SK-N-DZ (cell line): Measurements from ENCODE around the gene XRCC2.
"Not testable (repeated sequence)": the region's sequence is repeated elsewhere in the genome, so short reads cannot be mapped to it uniquely, and the experiment has no call there.

ENCODE experiments used
- DNase-seq: peaks from one replicate; pipeline ENCODE4 v3.0.0-alpha.2; 2015; ENCODE audit warnings: low spot score

Gene XRCC2

DNA sequence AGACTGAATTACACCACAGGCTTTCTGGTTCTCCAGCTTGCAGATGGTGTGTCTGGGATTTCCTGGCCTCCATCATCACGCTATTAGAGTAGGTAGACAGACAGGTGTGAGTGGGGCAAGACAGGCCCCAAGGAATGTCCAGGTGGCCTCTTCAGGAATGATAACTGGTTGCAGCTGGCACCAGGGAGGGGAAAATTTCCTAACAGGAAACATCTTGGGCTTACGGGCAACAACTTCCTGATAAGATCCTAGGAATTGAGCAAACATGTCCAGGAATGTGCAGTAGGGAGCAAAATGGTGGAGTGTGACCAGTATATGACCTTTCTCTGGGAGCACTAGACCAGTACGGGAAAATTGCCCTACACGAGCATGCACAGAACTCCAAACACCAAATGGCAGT lies 11.3 kb downstream of the XRCC2 start:
- peak; percentile 10 for DNase-seq

DNA sequence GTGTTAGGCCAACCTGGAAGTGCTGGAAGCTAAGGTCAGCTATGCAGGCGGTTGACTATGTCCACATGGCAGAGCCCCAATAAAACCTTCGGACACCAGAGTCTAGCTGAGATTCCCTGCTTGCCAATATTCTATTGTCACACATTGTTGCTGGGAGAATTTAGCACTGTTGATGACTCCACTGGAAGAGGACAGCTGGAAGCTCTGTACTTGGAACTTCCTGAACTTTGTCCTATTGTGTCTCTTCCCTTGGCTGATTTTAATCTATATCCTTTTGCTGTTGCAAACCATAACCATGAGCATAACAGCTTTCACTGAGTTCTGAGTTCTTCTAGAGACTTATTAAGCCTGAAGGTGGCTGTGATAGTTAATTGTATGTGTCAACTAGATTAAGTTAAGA lies 12.0 kb downstream of the XRCC2 start:
- DNase-seq: no peak

DNA sequence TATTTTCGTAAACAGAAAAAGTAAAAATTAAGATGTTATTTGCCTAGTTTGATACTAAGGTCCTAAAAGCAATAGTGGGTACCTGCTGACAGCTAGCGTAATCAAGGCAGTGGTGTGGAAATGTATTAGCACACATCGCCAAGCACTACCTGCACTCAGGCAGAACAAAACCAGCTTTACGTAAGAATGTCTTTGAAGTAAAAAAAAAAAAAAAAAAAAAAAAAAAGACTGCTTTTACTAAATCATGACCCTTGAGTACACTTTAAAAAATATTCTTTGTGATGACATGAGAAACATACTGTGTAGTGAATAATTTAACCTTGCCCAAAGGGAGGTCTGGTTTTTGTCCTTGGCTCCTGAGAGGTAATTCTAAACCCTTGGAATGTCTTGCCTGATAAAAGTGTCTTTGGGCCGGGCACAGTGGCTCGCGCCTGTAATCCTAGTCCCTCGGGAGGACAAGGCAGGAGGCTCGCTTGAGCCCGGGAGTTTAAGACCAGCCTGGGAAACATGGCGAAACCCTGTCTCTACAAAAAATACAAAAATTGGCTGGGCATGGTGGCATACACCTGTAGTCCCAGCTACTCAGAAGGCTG lies 12.7 kb downstream of the XRCC2 start:
- DNase-seq: no peak

DNA sequence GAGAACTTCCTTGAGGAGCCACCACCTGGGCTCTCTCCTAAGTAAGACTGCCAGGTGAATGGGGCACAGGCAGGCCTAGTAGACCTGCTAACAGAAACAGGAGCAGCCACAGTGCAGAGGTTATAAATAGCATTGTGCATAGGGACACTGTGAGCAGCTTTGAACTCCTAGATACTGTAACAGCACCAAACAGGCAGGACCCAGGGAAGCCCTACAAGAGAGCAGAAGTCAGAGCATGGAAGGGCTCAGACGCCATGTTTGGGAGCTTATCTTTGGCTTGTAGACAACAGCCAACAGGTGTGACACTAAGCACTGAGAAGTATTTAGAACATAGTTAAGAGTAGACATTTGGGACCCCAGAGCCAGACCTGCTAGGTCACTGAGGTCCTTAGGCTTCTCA lies 14.5 kb downstream of the XRCC2 start:
- no peak for DNase-seq

DNA sequence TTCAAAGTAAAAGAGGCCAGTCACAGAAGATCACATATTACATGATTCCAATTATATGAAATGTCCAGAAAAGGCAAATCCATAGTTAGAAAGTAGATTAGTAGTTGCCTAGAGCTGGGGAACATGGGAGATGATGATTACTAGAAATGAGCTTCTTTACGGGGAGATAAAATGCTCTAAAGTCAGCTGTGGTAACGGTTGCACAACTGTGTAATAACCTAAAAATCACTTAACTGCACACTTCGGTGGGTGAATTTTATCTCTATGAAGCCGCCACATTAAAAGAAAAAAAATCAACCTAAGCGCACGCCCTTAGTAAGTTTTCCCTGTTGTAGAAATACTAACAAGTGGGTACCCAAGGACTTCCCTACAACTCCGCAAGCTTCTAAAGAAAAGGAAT lies 15.9 kb downstream of the XRCC2 start:
- DNase-seq: no peak

DNA sequence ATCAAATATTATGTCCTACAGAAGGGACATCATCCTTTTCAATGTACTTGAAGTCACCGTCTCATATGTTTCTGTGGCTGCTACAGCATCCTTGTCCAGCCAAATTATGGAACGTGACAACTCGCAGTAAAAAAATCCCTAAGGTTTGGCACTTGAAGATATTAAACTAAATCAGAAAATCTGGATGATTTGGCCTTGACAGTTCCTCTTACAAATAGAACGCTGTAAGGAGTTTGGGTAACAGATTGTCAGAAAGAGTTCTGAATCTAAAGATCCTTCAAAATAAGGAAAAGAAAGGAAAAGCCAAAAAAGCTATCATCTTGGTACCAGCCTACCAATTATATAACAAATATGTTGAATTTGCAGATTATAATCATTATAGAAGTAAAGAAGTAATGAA lies 21.0 kb downstream of the XRCC2 start:
- no peak for DNase-seq

DNA sequence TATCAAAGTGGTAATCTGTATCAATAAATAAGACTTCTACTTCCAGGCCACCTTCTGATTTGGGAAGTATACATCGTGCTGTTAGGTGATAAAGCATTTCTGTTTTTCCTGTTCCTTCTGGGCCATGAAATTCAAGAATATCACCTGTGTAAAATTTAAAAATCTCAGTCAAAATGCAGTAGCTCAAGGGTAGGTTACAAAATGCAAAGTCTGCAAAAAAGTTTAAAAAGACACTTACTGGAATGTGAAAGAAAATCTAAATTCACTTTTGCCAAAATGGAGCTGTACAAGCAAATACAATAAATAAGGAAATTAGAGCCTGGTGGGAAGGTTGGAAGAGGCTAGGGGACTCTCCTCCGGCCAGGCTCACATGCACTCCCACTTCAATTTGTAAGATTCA lies 26.7 kb downstream of the XRCC2 start:
- no peak for DNase-seq

DNA sequence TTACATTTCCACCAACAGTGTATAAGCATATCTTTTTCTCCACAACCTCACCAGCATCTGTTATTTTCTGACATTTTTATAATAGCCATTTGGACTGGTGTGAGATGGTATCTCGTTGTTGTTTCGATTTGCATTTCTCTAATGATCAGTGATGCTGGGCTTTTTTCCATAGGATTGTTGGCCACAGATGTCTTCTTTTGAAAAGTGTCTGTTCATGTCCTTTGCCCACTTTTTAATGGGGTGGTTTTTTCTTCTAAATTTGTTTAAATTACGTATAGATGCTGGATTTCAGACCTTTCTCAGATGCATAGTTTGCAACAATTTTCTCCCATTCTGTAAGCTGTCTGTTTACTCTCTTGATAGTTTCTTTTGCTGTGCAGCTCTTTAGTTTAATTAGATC lies 28.9 kb downstream of the XRCC2 start:
- DNase-seq: no peak

DNA sequence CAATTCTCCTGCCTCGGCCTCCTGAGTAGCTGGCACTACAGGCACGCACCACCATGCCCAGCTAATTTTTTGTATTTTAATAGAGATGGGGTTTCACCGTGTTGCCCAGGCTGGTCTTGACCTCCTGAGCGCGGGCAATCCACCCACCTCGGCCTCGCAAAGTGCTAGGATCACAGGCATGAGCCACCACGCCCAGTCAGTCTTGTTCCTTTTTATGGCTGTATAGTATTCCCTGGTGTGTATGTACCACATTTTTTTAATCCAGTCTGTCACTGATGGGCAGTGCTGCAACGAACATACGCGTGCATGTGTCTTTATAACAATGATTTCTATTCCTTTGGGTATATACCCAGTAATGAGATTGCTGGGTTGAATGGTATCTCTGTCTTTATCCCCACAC lies 29.4 kb downstream of the XRCC2 start:
- not testable (repeated sequence) for DNase-seq

DNA sequence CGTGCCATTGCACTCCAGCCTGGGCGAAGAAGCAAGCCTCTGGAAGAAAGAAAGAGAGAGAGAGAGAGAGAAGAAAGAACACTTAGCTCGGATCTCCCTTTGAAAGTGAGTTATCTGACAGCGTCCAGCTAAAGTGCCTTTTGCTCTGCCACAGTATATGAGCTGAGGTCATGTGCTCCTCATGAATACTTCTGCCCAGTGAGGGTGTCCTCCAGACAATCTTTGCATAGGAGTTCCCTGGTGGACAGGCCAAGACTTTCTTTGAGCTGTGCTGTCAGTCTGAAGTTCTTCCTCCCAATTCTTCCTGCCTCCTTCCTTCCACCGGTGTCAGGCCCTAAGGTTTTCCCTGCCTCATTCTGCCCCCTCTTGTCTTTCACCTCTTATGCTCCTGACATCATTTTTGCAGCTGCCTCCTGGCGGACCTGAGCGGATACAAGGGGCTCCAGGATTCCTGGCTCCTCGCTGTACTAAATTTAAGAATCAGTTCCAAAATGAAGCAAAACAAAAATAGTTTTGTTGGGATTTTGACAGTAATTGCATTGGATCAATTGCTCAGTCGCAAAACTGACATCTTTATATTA lies 31.9 kb downstream of the XRCC2 start:
- DNase-seq: no peak

DNA sequence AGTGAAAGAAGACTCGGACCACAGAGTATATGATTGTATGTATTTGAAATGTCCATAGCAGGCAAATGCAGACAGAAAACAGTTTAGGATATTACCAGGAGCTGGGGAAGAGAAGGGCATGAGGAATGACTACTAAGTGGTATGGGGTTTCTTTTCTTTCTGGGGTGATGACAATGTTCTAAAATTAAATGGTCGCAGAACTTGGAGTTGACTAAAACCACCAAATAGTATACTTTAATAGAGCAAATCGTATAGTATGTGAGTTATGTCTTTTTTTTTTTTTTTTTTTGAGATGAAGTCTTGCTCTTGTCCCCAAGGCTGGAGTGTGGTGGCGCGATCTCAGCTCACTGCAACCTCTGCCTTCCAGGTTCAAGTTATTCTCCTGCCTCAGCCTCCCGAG lies 34.6 kb downstream of the XRCC2 start:
- no peak for DNase-seq

DNA sequence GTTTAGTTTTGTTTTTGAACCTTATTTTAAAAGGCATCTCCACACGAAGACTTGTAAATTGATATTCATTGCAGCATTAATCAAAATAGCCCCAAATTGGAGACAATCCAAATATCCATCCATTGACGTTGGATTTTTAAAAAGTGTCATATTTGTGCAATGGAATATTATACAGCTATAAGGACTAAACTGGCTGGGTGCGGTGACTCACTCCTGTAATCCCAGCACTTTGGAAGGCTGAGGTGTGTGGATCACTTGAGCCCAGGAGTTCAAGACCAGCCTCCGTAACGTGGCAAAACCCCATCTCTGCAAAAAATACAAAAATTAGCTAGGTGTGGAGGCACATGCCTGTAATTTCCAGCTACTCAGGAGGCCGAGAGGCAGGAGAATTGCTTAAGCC lies 35.1 kb downstream of the XRCC2 start:
- DNase-seq: no peak

DNA sequence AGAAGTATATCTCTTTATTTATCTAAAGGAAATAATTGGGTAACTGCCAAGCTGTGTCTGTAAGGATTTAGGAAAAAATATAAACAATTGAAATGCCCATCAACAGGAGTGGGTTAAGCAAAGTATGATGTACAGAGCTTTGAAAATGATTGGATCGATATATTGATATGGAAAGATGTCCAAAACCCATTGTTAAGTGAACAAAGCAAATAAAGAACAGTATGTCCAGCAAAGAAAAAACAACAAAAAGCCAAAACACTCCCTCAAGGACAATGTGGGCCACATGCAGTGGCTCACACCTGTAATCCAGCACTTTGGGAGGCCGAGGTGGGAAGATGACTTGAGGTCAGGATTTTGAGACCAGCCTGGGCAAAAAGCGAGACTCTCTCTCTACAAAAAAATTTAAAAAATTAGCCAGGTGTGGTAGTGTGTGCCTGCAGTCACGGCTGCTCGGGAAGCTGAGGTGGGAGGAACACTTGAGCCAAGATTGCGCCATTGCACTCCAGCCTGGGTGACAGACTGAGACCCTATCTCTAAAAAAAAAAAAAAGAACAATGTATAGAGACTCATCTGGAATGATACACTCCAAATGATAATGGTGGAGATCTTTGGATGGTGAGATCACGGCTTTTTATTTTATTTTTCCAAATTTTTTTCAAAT lies 37.9 kb downstream of the XRCC2 start:
- no peak for DNase-seq

DNA sequence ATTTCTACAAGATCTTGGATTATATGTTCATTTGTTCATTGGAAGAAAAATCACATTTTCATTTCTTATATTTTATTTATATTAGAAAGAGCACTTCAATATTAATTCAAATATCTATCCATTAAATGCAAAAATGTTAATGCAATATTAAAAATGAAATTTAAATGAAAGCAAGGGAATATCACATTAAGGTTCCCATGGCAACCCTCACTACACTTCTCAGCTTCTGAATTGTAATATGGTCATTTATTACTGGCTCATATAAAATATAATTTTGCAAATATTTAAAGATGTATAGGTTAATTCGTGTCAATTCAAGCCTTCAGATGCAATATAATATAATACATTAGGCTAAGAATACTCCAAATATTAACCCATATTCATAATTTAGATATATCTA lies 38.8 kb downstream of the XRCC2 start:
- no peak for DNase-seq

DNA sequence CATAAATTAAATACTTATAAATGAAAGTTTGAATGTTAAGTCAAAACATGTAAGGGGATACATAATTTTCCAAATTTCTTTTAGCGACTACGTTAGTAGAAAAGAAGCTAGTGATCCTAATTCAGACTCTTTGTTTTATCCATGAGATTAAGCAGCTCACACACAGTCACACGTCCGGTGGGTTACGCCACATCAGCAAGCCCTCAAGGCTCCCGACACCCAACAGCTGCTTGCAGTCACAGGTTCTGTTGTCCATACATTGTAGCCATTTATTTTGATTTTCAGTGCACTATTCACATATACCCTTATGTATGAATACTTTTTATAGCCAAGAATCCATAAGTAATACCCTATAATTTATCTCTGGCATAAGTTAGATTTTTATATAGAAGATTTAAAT lies 39.5 kb downstream of the XRCC2 start:
- no peak for DNase-seq

DNA sequence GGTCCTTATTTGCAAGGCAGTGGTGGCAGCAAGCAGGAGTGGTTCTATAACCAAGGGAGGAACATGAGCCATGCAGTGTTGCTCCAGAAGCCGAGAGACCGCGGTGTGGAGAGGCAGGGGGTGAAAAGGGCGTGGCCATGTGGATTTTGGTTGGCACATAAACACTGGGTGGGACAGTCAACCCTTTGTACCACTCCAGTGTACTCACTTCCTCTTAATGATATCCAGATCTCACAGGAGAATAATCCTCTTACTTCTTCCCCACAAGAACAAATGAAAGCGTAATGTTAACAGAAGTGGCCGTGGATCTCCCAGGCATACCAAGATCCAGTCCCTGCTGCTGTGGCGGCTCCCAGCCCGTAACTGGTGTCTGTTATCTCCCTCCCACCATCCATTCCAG lies 42.4 kb downstream of the XRCC2 start:
- no peak for DNase-seq

DNA sequence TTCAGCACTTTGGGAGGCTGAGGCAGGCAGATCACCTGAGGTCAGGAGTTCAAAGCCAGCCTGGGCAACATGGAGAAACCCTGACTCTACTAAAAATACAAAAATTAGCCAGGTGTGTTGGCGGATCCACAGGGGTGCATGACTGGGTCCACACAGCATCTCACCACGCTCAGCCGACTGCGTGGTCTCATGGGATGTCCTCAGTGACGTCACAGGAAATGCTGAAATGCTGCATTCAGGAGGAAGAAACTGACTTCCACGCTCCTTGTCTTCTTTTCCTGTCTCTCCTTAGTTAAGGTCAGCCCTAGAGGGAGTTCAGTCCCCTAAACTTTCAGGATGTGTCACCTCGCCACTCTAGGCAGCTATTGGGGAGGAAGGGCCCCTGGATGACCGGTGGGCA lies 42.9 kb downstream of the XRCC2 start:
- no peak for DNase-seq

DNA sequence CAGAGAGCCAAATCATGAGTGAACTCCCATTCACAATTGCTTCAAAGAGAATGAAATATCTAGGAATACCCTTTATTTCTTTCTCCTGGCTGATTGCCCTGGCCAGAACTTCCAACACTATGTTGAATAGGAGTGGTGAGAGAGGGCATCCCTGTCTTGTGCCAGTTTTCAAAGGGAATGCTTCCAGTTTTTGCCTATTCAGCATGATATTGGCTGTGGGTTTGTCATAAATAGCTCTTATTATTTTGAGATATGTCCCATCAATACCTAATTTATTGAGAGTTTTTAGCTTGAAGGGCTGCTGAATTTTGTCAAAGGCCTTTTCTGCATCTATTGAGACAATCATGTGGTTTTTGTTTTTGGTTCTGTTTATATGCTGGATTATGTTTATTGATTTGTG lies 47.2 kb downstream of the XRCC2 start:
- DNase-seq: not testable (repeated sequence)

DNA sequence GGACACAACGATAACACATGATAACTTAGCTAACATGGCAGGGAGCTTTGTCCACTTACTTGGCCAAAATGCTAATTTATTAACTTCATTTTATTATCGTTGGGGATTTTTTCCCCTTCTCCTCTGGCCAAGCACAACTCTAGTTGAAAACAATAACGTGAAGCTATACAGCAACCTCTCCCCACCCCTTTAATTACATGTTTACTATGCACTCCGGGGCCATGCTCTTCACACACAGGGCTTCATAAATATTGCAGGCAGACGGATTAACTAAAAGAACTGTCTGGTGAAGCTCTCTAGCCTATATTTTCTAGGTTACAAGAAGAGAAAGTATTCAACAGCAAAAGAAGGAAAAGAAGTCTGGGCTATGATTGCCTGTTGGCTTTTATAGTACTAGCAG lies 51.7 kb downstream of the XRCC2 start:
- DNase-seq: no peak

DNA sequence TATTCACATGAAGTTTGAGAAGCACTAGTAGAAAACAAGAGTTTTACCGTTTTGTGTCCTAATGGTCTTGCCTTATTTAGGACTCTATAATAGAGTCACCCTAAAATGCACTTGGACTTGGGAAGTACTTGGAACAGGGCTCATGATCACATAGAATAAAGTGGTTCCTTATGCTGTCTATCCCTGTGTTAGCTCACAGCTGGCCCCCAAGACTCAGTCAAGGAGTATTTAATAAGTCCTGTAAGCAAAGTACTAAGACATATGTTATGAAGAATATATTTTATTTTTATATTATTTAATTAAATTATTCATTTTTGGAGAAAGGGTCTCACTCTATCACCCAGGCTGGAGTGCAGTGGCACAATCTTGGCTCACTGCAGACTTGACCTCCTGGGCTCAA lies 54.5 kb downstream of the XRCC2 start:
- DNase-seq: no peak

DNA sequence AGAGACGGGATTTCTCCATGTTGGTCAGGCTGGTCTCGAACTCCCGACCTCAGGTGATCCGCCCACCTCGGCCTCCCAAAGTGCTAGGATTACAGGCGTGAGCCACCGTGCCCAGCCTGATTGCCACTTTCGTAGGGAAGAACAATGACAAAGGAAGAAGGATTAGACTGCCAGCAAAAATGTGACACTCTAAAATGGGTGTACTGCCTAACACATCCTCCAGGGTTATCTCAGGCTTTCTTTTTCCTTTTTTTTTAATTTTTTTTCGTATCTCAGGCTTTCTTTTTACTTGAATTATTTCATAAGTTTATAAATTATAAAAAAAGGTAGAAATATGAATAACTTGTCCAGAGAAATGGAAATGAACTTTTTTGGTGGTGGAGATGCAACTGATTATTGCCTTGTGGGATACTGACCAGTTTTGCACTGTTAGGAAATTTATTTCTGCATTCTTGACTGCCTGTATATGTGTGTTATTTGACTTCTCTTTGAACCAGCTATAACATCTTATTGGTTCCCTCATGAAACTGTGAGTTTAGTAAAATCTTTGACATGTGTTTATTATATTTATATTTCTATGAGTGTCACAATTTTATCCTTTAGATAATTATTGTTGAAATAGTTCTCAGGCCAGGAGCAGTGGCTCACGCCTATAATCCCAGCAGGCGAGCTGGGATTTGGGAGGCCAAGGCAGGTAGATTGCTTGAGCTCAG lies 56.8 kb downstream of the XRCC2 start:
- no peak for DNase-seq

DNA sequence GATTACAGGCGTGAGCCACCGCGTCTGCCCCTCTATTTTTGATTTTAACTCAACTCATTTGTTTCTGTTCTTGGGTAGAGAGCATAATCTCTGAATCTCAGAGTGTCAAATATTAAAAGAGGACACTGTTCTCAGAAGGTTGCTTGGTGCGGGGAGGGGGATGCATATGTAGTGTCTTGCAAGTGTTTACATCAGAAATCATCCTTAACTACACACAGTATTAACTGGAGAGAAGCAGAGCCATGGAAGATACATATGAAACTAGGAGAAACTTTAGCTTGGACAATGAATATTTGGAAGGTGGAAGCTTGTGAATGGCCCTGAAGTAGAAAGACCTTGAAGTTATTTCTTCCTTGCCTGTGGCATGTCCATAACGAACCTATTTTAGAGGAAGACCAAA lies 57.5 kb downstream of the XRCC2 start:
- DNase-seq: no peak

DNA sequence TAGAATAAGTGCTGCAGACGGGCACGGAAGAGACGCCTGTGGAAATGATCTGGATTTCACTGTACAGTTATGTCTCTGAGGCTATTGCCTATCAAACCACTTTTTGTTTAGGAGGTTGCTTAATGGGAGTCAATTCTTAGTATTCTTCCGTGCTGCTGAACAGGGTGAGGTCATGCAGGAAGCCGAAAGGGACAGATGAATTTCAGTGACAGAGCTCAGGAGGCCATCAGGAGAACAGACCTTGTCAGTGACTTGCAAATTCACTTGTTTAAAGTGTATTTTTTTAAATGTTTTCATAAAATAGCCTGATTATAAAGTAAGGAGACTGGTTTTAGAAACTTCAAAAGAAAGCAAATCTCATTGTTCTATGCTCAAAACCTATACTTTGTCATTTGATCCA lies 58.9 kb downstream of the XRCC2 start:
- no peak for DNase-seq
